ENCODE data around the gene ARNT2.

Gene ARNT2

DNA sequence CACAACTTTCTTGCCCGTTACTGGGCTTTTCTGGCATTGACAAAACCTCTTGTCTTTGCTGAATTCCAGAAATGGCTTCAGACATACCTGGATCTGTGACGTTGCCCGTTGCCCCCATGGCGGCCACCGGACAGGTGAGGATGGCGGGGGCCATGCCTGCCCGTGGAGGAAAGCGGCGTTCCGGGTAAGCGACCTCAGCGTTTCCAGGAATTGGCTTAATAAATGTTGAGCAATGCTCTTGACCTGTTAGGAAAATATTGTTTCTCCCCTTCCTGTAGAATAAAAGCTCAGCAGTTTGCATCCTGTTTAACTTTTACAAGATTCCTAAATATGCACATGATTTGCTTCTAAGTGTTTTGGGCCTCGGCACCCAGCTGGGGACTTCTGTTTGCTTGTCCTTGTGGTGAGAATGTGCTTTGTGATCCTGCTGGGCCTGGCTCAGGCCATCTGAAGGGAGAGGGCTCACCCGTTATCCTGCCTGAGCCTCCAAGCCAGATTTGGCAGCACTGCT is 46.7 kb downstream of the ARNT2 start:
- no peak overlapping the region for H3K27ac ChIP-seq
- TF ChIP-seq, protein P1, sequence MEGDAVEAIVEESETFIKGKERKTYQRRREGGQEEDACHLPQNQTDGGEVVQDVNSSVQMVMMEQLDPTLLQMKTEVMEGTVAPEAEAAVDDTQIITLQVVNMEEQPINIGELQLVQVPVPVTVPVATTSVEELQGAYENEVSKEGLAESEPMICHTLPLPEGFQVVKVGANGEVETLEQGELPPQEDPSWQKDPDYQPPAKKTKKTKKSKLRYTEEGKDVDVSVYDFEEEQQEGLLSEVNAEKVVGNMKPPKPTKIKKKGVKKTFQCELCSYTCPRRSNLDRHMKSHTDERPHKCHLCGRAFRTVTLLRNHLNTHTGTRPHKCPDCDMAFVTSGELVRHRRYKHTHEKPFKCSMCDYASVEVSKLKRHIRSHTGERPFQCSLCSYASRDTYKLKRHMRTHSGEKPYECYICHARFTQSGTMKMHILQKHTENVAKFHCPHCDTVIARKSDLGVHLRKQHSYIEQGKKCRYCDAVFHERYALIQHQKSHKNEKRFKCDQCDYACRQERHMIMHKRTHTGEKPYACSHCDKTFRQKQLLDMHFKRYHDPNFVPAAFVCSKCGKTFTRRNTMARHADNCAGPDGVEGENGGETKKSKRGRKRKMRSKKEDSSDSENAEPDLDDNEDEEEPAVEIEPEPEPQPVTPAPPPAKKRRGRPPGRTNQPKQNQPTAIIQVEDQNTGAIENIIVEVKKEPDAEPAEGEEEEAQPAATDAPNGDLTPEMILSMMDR (IDR thresholded peaks at IDR 0.05): no peak
- no peak for TF ChIP-seq ZFX (IDR thresholded peaks at IDR 0.05; ENCODE audit: borderline replicate concordance)

DNA sequence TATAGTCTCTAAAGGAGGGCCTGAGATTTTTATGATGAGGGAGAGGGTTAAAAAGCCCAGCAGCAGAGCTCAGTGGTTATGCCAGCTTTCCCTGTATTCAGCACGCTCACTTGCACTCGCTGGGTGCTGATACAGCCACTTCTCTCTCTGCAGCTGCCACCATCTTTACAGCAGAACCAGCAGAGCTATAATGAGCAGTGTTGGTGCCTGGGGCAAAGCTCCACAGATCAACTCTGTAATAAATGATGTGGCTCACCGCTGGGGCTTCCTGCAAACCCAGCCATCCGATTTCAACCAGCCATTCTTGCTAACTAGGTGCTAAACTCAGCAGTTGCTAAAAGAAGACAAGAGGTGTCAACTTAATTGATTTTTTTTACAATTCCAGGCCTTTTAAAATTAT is 48.0 kb downstream of the ARNT2 start:
- TF ChIP-seq ZFX (IDR thresholded peaks at IDR 0.05; ENCODE audit: borderline replicate concordance): no peak
- TF ChIP-seq, protein P1 (IDR thresholded peaks at IDR 0.05): no peak
- no peak overlapping the region for H3K27ac ChIP-seq

DNA sequence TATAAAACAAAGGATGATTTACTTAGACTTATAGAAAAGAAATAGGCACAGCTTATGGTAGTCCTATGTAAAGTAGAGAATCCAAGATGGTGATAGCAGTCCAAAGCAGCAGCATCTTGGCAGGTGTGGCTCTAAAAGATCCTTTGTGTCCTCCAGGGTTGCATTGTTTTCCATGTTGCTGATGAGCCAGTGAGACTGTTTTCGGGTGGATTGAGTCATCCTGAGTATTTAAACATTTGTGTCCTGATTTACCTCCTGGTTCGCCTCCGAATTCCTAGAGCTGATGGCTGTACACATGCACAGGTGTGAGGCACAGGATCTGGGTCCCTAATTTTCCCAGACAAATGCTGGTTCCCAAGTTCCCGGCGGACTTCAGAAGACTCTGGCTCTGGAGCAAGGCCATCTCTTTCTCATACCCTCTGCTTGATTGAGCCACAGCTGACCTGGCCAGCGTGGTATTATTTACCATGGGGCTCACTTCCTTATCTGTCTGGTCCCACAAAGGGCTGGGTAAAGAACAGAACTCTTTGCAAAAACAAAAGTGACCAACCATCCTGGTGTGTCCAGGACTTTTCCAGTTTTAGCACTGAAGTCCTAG is 51.0 kb downstream of the ARNT2 start:
- TF ChIP-seq, protein P1 (IDR thresholded peaks at IDR 0.05): no peak
- TF ChIP-seq ZFX (IDR thresholded peaks at IDR 0.05; ENCODE audit: borderline replicate concordance): no peak
- no peak overlapping the region for H3K27ac ChIP-seq

DNA sequence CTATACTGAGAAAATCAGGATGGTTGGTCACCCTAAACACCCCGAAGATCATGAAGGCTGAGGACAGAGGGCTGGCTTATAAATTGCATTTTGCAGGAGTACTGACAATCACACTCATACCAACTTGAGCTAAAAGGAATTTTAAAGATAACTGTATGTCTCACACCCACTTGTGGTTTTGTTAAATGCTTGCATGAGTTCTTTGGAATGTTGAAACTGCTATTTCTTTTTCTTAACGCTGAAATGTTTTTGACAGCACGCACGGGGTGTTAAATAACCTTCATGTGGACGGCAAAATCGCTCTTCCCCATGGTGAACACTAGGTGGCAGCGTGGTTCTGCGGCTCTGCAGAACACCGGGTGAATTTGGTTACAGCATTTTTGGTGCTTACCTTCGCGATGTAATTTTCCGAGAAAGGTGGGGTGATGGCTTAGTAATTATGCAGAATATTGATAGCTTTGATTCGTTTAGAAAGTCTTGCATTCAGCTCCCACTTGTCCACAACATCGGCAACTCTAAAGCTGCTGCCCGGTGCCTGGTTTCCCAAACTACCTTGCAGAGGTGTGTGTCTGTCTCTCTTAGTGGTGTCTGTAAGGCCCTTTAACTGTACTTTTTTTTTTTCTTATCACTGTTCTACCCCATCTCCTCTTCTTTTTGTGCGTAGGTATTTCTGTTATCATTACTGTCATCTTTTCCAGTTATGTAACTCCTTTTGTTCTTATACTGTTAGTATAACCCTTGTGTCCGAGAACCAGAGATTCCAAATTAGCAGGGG is 51.7 kb downstream of the ARNT2 start:
- TF ChIP-seq, protein P1 (IDR thresholded peaks at IDR 0.05): peak; percentile 97
- TF ChIP-seq ZFX (IDR thresholded peaks at IDR 0.05; ENCODE audit: borderline replicate concordance): no peak
- H3K27ac ChIP-seq: no peak overlapping the region

DNA sequence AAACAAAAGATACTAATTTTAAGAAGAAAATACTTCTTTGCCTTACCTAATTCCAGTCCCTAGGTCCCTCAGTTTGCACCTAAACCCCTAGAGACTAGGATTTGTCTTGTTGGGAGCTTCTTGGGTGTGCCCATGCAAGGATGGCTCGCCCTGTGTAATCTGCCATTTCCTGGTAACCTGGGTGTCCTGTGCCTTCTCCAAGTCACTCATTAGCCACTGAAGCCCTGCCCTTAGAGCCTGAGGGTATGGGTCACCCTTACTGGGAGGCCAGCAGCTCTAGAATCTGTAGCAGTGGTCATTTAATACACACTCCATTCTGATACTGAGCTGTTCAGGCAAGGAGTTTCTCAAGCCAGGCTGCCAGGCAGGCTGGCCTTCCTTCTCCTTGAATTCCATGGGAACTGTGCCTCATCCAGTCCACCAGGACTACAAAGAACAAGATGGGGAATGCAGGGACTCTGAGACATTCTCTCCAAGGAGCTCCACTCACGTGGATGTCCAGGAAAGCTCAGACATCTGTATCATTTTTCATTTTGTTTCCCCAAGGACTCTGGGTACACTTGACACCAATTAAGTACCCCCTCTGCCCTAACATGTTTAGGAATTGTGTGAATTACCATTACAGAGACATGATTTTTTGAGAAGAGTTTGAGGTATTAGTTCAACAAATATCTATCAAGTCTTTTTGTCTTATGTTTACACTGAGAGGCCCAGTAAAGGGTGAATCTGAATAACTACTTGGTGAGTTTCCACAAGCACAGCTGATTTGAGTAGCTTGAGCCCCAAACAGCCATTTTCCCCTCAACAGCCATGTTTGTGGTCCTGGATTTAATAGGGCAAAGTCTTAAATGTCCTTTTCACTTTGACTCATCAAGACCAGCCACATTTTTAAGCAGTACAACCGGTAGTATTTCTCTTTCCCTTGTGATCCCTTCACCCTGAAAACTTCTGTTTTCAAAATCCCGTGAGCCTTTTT is 52.6 kb downstream of the ARNT2 start:
- no peak for TF ChIP-seq ZFX (IDR thresholded peaks at IDR 0.05; ENCODE audit: borderline replicate concordance)
- TF ChIP-seq, protein P1 (IDR thresholded peaks at IDR 0.05): no peak
- no peak overlapping the region for H3K27ac ChIP-seq

DNA sequence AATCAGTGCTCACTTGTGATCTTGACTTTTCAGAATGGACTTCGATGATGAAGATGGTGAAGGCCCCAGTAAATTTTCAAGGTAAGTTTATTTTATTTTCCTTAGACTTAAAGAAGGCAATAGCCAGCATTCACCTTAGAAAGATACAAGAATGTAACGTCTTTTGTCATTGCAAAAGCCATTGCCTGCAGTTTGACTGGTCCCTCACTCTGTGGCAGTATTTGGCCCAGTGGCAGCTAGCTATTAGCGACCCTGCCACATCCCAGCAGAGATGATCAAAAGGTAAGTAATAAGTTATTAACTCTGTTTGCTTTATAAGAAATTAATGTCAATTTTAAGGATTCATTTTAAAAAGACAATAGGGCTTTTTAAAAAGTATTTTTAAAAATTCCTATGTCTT is 53.7 kb downstream of the ARNT2 start:
- no peak for TF ChIP-seq ZFX (IDR thresholded peaks at IDR 0.05; ENCODE audit: borderline replicate concordance)
- TF ChIP-seq, protein P1 (IDR thresholded peaks at IDR 0.05): no peak
- H3K27ac ChIP-seq: no peak overlapping the region

All from 22Rv1 (cell line).